H9 (cell line): ENCODE measurements around the gene LRRC63. TPM values are rescaled to one million over a fixed set of nuclear protein-coding genes. Genes with fewer than 3 reads are reported as not detected.

Experiments used
- DNase-seq: peaks from one replicate; pipeline ENCODE4 v3.0.0-alpha.2; 2017
- H2AFZ ChIP-seq: one replicate; pipeline ENCODE4 v1.6.1; 2013; ENCODE audit warnings: mild to moderate bottlenecking, low read length, control low read depth, moderate library complexity
- H2AK5ac ChIP-seq: 2 replicates; pipeline ENCODE4 v1.6.1; 2013; ENCODE audit warnings: low read length, control low read depth, mixed read lengths; ENCODE audit not compliant: insufficient read length
- H2BK120ac ChIP-seq: one replicate; pipeline ENCODE4 v1.6.1; 2013; ENCODE audit warnings: low read depth, mild to moderate bottlenecking, low read length, control low read depth, inconsistent platforms; ENCODE audit not compliant: poor library complexity, severe bottlenecking
- H2BK12ac ChIP-seq: 2 replicates; pipeline ENCODE4 v1.6.1; 2013; ENCODE audit warnings: low read length, control low read depth, mixed read lengths, low read depth; ENCODE audit not compliant: insufficient read length
- H2BK15ac ChIP-seq: 2 replicates; pipeline ENCODE4 v1.6.1; 2013; ENCODE audit warnings: low read depth, low read length, control low read depth
- H2BK20ac ChIP-seq: one replicate; pipeline ENCODE4 v1.6.1; 2013; ENCODE audit warnings: low read depth, mild to moderate bottlenecking, low read length, control low read depth, inconsistent platforms; ENCODE audit not compliant: poor library complexity, severe bottlenecking
- H2BK5ac ChIP-seq: 2 replicates; pipeline ENCODE4 v1.6.1; 2013; ENCODE audit warnings: low read length, control low read depth, mixed read lengths; ENCODE audit not compliant: insufficient read length
- H3K14ac ChIP-seq: 2 replicates; pipeline ENCODE4 v1.6.1; 2013; ENCODE audit warnings: low read length, control low read depth; ENCODE audit not compliant: insufficient read depth
- H3K18ac ChIP-seq: 2 replicates; pipeline ENCODE4 v1.6.1; 2013; ENCODE audit warnings: low read depth, mild to moderate bottlenecking, mixed read lengths, low read length, control low read depth; ENCODE audit not compliant: insufficient read length
- H3K23ac ChIP-seq: 2 replicates; pipeline ENCODE4 v1.6.1; 2013; ENCODE audit warnings: low read length, control low read depth, mixed read lengths, low read depth; ENCODE audit not compliant: insufficient read length
- H3K23me2 ChIP-seq: 2 replicates; pipeline ENCODE4 v1.6.1; 2013; ENCODE audit warnings: low read depth, mild to moderate bottlenecking, mixed read lengths, low read length, control low read depth; ENCODE audit not compliant: insufficient read length, poor library complexity, severe bottlenecking
- H3K27ac ChIP-seq: 2 replicates; pipeline ENCODE4 v1.5.1; 2013; ENCODE audit warnings: low read length, control low read depth, mixed read lengths, low read depth; ENCODE audit not compliant: insufficient read length
- H3K27me3 ChIP-seq: 2 replicates; pipeline ENCODE4 v1.6.1; 2013; ENCODE audit warnings: low read length, control low read depth, inconsistent platforms; ENCODE audit not compliant: insufficient read depth
- H3K4ac ChIP-seq: 2 replicates; pipeline ENCODE4 v1.6.1; 2013; ENCODE audit warnings: low read depth, mild to moderate bottlenecking, control low read depth, inconsistent platforms, low read length, moderate library complexity
- H3K4me1 ChIP-seq: 2 replicates; pipeline ENCODE4 v1.6.1; 2013; ENCODE audit warnings: low read length, control low read depth, inconsistent platforms; ENCODE audit not compliant: insufficient read depth
- H3K4me2 ChIP-seq: 2 replicates; pipeline ENCODE4 v1.6.1; 2013; ENCODE audit warnings: low read length, control low read depth, mixed read lengths; ENCODE audit not compliant: insufficient read length, insufficient read depth
- H3K56ac ChIP-seq: 2 replicates; pipeline ENCODE4 v1.6.1; 2013; ENCODE audit warnings: low read depth, mild to moderate bottlenecking, mixed read lengths, low read length, control low read depth; ENCODE audit not compliant: insufficient read length
- H3K79me1 ChIP-seq: 2 replicates; pipeline ENCODE4 v1.6.1; 2013; ENCODE audit warnings: low read depth, mild to moderate bottlenecking, moderate library complexity, low read length, control low read depth, inconsistent platforms; ENCODE audit not compliant: insufficient read depth, poor library complexity, severe bottlenecking
- H3K79me2 ChIP-seq: 2 replicates; pipeline ENCODE4 v1.6.1; 2013; ENCODE audit warnings: low read length, control low read depth, inconsistent platforms; ENCODE audit not compliant: insufficient read depth
- H3K9ac ChIP-seq: 2 replicates; pipeline ENCODE4 v1.6.1; 2013; ENCODE audit warnings: low read length, control low read depth, mixed read lengths; ENCODE audit not compliant: insufficient read length; ENCODE audit errors: extremely low read depth
- H3K9me3 ChIP-seq: one replicate; pipeline ENCODE4 v1.6.1; 2013; ENCODE audit warnings: low read depth, low read length, inconsistent platforms; ENCODE audit not compliant: control insufficient read depth
- H3T11ph ChIP-seq: one replicate; pipeline ENCODE4 v1.6.1; 2013; ENCODE audit warnings: mild to moderate bottlenecking, low read length, control low read depth, inconsistent platforms
- H4K20me1 ChIP-seq: one replicate; pipeline ENCODE4 v1.6.1; 2013; ENCODE audit not compliant: control insufficient read depth, insufficient read length, insufficient read depth
- H4K5ac ChIP-seq: 2 replicates; pipeline ENCODE4 v1.6.1; 2013; ENCODE audit warnings: low read depth, mild to moderate bottlenecking, mixed read lengths, low read length, control low read depth; ENCODE audit not compliant: insufficient read length
- H4K8ac ChIP-seq: replicated peaks from 2 replicates; pipeline ENCODE4 v1.6.1; 2013; ENCODE audit warnings: low read length, control low read depth, mixed read lengths, low read depth; ENCODE audit not compliant: insufficient read length
- H4K91ac ChIP-seq: 2 replicates; pipeline ENCODE4 v1.6.1; 2013; ENCODE audit warnings: low read depth, mild to moderate bottlenecking, moderate library complexity, mixed read lengths, low read length, control low read depth; ENCODE audit not compliant: insufficient read length
- H3K27ac Mint-ChIP-seq, 3 experiments: 2 replicates in 2 of 3; 3 replicates in 1 of 3; pipeline ENCODE4 v1.8.0; 2020 to 2021; ENCODE audit warnings: mixed read lengths in 3 of 3, mild to moderate bottlenecking in 1 of 3, moderate library complexity in 1 of 3
- H3K27me3 Mint-ChIP-seq: 2 replicates; pipeline ENCODE4 v1.8.0; 2021; ENCODE audit warnings: low read depth, mild to moderate bottlenecking, moderate library complexity, mixed read lengths
- H3K36me3 Mint-ChIP-seq, 3 experiments: 2 replicates in 2 of 3; 3 replicates in 1 of 3; pipeline ENCODE4 v1.8.0; 2020 to 2021; ENCODE audit warnings: low read depth in 3 of 3, mixed read lengths in 3 of 3; ENCODE audit not compliant: insufficient read depth in 1 of 3
- H3K4me1 Mint-ChIP-seq, 2 experiments: 2 replicates each; pipeline ENCODE4 v1.8.0; 2020; ENCODE audit warnings: mixed read lengths in 2 of 2
- H3K4me3 Mint-ChIP-seq, 2 experiments: 2 replicates in 1 of 2; 3 replicates in 1 of 2; pipeline ENCODE4 v1.8.0; 2020 to 2021; ENCODE audit warnings: mild to moderate bottlenecking in 2 of 2, mixed read lengths in 2 of 2, moderate library complexity in 1 of 2
- H3K9me3 Mint-ChIP-seq, 2 experiments: 2 replicates in 1 of 2; 3 replicates in 1 of 2; pipeline ENCODE4 v1.8.0; 2020; ENCODE audit warnings: mild to moderate bottlenecking in 2 of 2, mixed read lengths in 2 of 2, moderate library complexity in 1 of 2
- CTCF ChIP-seq: fragments of 200-600 bp; sonication (generic); conservative IDR thresholded peaks from 3 replicates; pipeline ENCODE4 v1.8.0; 2021; ENCODE audit warnings: antibody characterized with exemption, mild to moderate bottlenecking
- WGBS: extraction: QIAGEN DNeasy Blood & Tissue Kit; methylation state at CpG from one replicate; pipeline ENCODE4 v1.1.7; 2013; ENCODE audit warnings: missing lambda C conversion rate, low lambda C conversion rate, mixed read lengths; ENCODE audit not compliant: insufficient read length; ENCODE audit errors: extremely low coverage; 5-methylcytosine and 5-hydroxymethylcytosine counted together
- total RNA-seq: library from RNA; stranded (reverse); gene quantifications from 2 replicates; pipeline ENCODE4 v1.2.1, GENCODE V29; 2021

The LRRC63 gene
- total RNA-seq, 1 experiment from 2014 or later: not detected

- Mint-ChIP-seq H3K4me3 (no peak overlapping the region), H3K27ac (no peak overlapping the region), H3K27me3 (peaks cover 28% of the 10 kb centered on the region), H3K9me3 (no peaks in the 10 kb centered on the region), H3K4me1 (peaks cover 12 to 16% of the 10 kb centered on the region in 2 experiments), H3K36me3 (no peaks in the 10 kb centered on the region)
- Histone ChIP-seq H3K9me3 (no peaks in the 10 kb centered on the region), H2BK20ac (no peak overlapping the region), H3K79me1 (no peaks in the 10 kb centered on the region), H3K9ac (no peak overlapping the region), H2BK12ac (no peak overlapping the region), H3K14ac (no peak overlapping the region), H2BK15ac (no peak overlapping the region), H4K8ac (no peak overlapping the region), H2BK5ac (no peak overlapping the region), H3K4me1 (no peaks in the 10 kb centered on the region), H3K18ac (no peak overlapping the region), H2BK120ac (no peak overlapping the region), H3K4me2 (no peak overlapping the region), H3K23ac (no peak overlapping the region), H3K23me2 (no peaks in the 10 kb centered on the region), H2AK5ac (no peak overlapping the region), H3K56ac (no peak overlapping the region), H2AFZ (no peak overlapping the region), H3K27me3 (no peaks in the 10 kb centered on the region), H3K4ac (no peak overlapping the region), H4K91ac (no peak overlapping the region), H3K27ac (no peak overlapping the region), H4K20me1 (no peaks in the 10 kb centered on the region), H4K5ac (no peak overlapping the region), H3K79me2 (no peaks in the 10 kb centered on the region), H3T11ph (no peak overlapping the region)
- no CpG with 5 or more reads among the region's 4 CpGs for WGBS
- DNase-seq: no peak
- TF ChIP-seq CTCF: no peak
These were observed 40.5 kb upstream of the LRRC63 start for GRCh38 chr13:46171217-46171616.
